COLO668 (cell line): Measurements from ENCODE around the gene GRB10.

Experiments used
- DNase-seq: peaks from one replicate; lab custom pipeline; 2025; ENCODE audit not compliant: unreplicated experiment; lab: John Stamatoyannopoulos, UW

The GRB10 gene

GRCh38 chr7:50618281-50618680, 164.4 kb downstream of the GRB10 start:
- no peak for DNase-seq

- DNase-seq, result no peak
Measured at GRCh38 chr7:50615519-50616080, 167.1 kb downstream of the GRB10 start.

GRCh38 chr7:50614721-50615518, 167.8 kb downstream of the GRB10 start:
- peak; percentile 57 for DNase-seq

GRCh38 chr7:50613473-50613872, 169.2 kb downstream of the GRB10 start:
- DNase-seq, result no peak

- no peak for DNase-seq
Measured at GRCh38 chr7:50612704-50613103, 170.0 kb downstream of the GRB10 start.

GRCh38 chr7:50610521-50611277, 172.0 kb downstream of the GRB10 start:
- DNase-seq, result no peak

GRCh38 chr7:50608196-50608906, 174.3 kb downstream of the GRB10 start:
- DNase-seq, result no peak

- DNase-seq, result no peak
Measured at GRCh38 chr7:50607524-50608125, 175.1 kb downstream of the GRB10 start.

- DNase-seq, result no peak
Measured at GRCh38 chr7:50605059-50605458, 177.6 kb downstream of the GRB10 start.

GRCh38 chr7:50603287-50603686, 179.4 kb downstream of the GRB10 start:
- DNase-seq, result no peak

GRCh38 chr7:50599385-50599784, 183.3 kb downstream of the GRB10 start:
- peak; percentile 31 for DNase-seq

- DNase-seq, result no peak
Measured at GRCh38 chr7:50598460-50599343, 184.0 kb downstream of the GRB10 start.

- DNase-seq, result no peak
Measured at GRCh38 chr7:50596484-50596883, 186.2 kb downstream of the GRB10 start.

GRCh38 chr7:50595491-50596102, 187.1 kb downstream of the GRB10 start:
- peak; percentile 28 for DNase-seq

- no peak for DNase-seq
Measured at GRCh38 chr7:50594734-50595485, 187.8 kb downstream of the GRB10 start.

GRCh38 chr7:50594136-50594535, 188.6 kb downstream of the GRB10 start:
- no peak for DNase-seq

GRCh38 chr7:50592940-50593339, 189.8 kb downstream of the GRB10 start:
- DNase-seq, result no peak

- DNase-seq, result peak; percentile 78
Measured at GRCh38 chr7:50591480-50592438, 190.9 kb downstream of the GRB10 start.
